ENCODE measurements around the gene TM4SF1. TPM values are rescaled to one million over a fixed set of nuclear protein-coding genes. Genes with fewer than 3 reads are reported as not detected.

TM4SF1 gene
- total RNA-seq, 1 donor from 2014 or later, result 23.2 TPM

- DNase-seq (ENCODE audit: low read depth), result no peak
- TF ChIP-seq, protein P1, sequence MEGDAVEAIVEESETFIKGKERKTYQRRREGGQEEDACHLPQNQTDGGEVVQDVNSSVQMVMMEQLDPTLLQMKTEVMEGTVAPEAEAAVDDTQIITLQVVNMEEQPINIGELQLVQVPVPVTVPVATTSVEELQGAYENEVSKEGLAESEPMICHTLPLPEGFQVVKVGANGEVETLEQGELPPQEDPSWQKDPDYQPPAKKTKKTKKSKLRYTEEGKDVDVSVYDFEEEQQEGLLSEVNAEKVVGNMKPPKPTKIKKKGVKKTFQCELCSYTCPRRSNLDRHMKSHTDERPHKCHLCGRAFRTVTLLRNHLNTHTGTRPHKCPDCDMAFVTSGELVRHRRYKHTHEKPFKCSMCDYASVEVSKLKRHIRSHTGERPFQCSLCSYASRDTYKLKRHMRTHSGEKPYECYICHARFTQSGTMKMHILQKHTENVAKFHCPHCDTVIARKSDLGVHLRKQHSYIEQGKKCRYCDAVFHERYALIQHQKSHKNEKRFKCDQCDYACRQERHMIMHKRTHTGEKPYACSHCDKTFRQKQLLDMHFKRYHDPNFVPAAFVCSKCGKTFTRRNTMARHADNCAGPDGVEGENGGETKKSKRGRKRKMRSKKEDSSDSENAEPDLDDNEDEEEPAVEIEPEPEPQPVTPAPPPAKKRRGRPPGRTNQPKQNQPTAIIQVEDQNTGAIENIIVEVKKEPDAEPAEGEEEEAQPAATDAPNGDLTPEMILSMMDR (IDR thresholded peaks at IDR 0.05; ENCODE audit: insufficient read depth, low read length, severe bottlenecking), result no peak
These were observed 586 bp downstream of the TM4SF1 start for GRCh38 chr3:149376718-149377407.

GRCh38 chr3:149375501-149376196 lies 1.8 kb downstream of the TM4SF1 start:
- TF ChIP-seq, protein P1 (IDR thresholded peaks at IDR 0.05; ENCODE audit: insufficient read depth, low read length, severe bottlenecking), result no peak
- DNase-seq (ENCODE audit: low read depth) (peak; percentile 51), FAIRE-seq (no peak)
- Histone ChIP-seq H3K27me3 (ENCODE audit: control insufficient read depth, insufficient read depth, low read length) (no peaks in the 10 kb centered on the region), H3K4me3 (ENCODE audit: low read depth, low read length) (no peak overlapping the region), H3K36me3 (ENCODE audit: control insufficient read depth, insufficient read depth, low read length) (peaks cover 3% of the 10 kb centered on the region)

More at GRCh38 chr3:149376718-149377407, 586 bp downstream of the TM4SF1 start:
- H3K36me3 ChIP-seq (ENCODE audit: control insufficient read depth, insufficient read depth, low read length), result peaks cover 3% of the 10 kb centered on the region
- H3K4me3 ChIP-seq (ENCODE audit: low read depth, low read length), result peak overlapping the region; percentile 62
- no peak for FAIRE-seq
- no peaks in the 10 kb centered on the region for H3K27me3 ChIP-seq (ENCODE audit: control insufficient read depth, insufficient read depth, low read length)

- FAIRE-seq (no peak), DNase-seq (ENCODE audit: low read depth) (peak; percentile 56)
- TF ChIP-seq, protein P1 (IDR thresholded peaks at IDR 0.05; ENCODE audit: insufficient read depth, low read length, severe bottlenecking), result no peak
- peaks cover 3% of the 10 kb centered on the region for H3K36me3 ChIP-seq (ENCODE audit: control insufficient read depth, insufficient read depth, low read length)
- no peak overlapping the region for H3K4me3 ChIP-seq (ENCODE audit: low read depth, low read length)
- no peaks in the 10 kb centered on the region for H3K27me3 ChIP-seq (ENCODE audit: control insufficient read depth, insufficient read depth, low read length)
These were observed 2.5 kb downstream of the TM4SF1 start for GRCh38 chr3:149374793-149375500.

DNA sequence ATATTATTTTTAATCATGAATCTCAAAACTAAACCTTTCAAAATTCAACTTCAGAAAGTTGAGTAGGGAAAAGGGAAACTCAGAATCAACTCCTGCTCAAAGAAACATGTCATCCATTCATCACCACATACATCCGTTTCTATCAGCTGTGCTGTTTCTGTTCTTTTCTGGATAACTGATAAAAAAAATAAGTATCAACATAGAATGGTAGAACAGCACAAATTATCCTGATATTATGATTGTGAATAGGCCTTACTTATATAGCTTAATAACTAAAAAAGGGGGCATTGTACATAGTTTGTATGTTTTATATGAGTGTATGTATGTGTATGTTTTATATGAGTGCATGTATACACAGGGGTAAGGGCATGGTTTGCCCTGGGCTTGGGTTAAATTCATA lies 3.1 kb downstream of the TM4SF1 start:
- no peak overlapping the region for H3K4me3 ChIP-seq (ENCODE audit: low read depth, low read length)
- TF ChIP-seq, protein P1 (IDR thresholded peaks at IDR 0.05; ENCODE audit: insufficient read depth, low read length, severe bottlenecking), result no peak
- H3K27me3 ChIP-seq (ENCODE audit: control insufficient read depth, insufficient read depth, low read length), result no peaks in the 10 kb centered on the region
- DNase-seq (ENCODE audit: low read depth), result no peak
- FAIRE-seq, result no peak
- peaks cover 5% of the 10 kb centered on the region for H3K36me3 ChIP-seq (ENCODE audit: control insufficient read depth, insufficient read depth, low read length)

DNA sequence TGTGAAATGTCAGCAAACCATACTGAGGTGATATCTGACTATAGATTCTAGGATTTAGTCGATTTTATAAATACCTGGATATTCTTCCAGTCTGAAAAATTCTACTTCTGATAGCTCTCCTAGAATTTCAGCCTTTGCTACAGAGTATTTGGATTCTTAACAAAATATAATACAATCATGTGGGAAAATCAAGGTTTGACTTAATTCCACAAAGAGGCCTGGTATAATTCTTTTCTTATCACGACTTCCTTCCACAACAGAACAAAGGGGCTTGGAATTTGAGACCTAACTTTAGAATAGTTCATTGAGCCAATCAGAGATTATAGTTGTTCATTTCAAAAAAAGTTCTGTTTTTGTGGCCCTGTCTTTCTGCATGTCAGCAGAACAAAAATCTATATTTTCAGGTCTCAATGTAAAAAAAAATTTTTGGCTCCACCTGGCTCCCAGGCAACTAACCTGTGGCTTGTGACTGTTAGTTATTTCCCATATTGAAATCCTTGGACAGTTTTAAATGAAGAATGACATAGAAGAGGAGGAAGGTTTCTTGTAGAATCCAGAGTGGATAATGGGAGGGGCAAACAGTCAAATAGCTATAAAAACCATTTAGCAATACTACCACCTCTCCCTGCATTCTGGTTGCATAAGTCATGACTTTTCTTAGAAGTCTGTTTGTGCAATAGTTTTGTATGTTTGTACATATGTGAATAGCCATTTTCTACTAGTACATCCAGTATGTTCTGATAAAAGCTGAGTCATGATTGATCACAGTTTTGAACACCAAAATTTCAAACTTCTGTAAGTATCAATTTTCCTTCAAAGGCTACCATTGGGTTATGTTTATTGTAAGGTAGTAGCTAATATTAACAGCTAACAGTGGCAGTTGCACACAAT lies 4.0 kb downstream of the TM4SF1 start:
- H3K27me3 ChIP-seq (ENCODE audit: control insufficient read depth, insufficient read depth, low read length), result no peaks in the 10 kb centered on the region
- no peak overlapping the region for H3K4me3 ChIP-seq (ENCODE audit: low read depth, low read length)
- no peak for FAIRE-seq
- peak; percentile 96 for DNase-seq (ENCODE audit: low read depth)
- H3K36me3 ChIP-seq (ENCODE audit: control insufficient read depth, insufficient read depth, low read length), result peaks cover 5% of the 10 kb centered on the region
- TF ChIP-seq, protein P1 (IDR thresholded peaks at IDR 0.05; ENCODE audit: insufficient read depth, low read length, severe bottlenecking), result no peak

All from bronchial epithelial cell (primary cell).